Measurements from ENCODE around the gene SAP25. TPM values are rescaled to one million over a fixed set of nuclear protein-coding genes. Genes with fewer than 3 reads are reported as not detected.

Gene SAP25
- not detected in 2 replicates for total RNA-seq

DNA sequence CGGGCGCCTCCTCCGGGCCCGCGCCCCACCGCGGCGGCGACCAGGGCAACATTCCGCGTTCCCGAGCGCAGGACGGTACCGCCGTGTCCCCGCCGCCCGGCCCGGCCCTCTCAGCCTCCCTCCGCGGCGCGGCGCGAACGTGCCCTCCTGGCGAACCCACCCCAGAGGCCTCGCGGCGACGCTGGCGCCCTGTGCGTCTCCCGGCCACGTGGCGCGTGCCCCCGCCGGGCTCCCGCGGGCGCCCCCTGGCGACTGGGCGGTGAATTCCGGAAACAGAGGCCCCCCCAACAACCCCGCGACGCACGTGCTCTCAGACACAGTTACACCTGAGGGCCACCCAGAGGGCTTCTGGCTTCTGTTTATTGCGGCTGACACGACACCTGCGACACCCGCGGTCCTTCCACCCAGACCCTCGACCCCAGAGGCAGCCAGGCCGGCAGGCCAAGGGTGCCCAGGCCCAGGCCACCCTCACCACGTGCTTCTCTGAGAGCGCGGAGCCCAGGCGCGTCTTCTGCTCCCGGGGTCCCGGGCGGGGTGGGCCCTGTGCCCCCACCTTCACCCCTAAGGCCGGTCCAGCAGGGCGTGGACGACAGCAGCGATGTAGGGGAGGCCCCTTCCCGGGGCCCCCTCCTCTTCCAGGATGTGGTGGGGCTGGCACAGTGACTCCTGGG lies at the start of gene SAP25:
Gene SAP25 (minus strand): TSS at position 210 of the 671 bp plus-strand sequence. CDS start 158 bp downstream, at position 52.

DNA sequence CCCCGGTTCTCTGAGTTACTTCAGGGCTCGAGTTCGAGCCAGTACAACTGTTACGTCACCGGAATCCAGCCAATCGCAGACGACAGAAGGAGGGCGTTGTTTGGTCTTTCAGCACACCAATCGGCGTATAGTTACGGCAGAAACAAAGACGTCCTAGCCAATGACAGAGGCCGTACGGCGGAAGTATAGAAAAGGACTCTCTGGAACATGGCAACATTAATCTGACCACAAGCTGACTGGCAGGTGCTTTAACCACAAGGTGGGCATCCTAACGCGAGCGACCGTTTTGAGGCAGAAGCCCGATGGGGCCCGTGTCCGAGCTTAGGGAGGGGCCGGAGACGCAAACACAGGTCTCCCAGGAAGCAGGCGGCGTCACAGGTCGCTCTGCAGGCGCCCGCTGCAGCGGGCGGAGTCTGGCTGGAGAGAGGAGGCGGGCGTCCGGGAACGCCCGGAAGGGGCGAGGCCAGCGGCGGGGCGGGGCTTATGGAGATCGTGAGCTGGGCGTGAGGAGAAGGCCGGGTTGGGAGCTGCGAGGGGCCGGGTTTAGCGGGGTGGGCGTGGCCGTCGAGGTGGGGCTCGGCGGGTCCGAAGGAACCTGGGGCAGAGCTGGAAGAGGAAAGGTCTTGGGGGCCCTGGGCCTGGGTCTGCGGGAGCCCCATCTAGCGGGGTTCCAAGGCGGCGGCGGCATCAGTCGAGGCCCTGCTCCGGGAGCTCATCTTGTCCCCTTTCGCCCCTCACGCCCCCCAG lies 38.5 kb upstream of the SAP25 start, which contains the start of gene MOSPD3:
Gene MOSPD3 (plus strand): TSS at position 558 of the 747 bp plus-strand sequence. CDS start 252 bp downstream, outside the sequence.

DNA sequence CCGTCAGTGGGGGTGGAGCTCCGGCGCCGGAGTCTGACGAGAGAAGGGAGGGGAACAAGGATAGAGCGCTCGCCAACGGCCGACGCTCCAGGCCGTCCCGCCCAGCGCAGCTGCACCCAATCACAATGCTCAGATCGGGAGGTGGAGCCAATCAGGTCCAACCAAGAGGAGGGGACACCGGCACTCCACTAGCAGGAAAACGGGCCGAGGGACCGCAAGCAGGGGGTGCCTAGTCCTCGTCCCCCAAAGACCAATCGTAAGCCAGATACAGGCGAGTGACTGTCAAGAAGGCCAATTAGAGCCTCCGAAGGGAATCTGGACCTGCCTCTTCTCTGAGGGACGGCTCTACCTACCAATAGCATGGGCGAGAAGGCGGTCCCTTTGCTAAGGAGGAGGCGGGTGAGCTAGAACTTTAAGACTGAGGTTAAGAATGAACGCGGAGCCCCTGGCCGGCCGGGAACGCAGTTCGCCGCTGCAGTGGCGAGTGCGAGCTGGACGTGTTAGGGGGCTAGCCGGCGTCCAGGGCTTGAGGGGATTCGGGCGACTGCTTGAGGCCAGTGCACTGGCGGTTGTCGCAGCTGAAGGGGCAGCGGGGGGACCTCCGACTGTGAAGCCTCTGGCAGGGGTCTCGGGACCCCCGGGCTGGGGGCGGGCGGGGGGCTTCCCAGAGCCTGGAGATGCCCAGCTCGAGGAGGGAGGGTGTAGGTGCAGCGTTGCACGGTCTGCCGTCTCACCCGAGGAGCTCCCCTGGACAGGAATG lies 12.7 kb upstream of the SAP25 start, which contains the start of gene FBXO24:
Gene FBXO24 (plus strand): TSS at position 63 of the 760 bp plus-strand sequence. CDS start 298 bp downstream, at position 361.

DNA sequence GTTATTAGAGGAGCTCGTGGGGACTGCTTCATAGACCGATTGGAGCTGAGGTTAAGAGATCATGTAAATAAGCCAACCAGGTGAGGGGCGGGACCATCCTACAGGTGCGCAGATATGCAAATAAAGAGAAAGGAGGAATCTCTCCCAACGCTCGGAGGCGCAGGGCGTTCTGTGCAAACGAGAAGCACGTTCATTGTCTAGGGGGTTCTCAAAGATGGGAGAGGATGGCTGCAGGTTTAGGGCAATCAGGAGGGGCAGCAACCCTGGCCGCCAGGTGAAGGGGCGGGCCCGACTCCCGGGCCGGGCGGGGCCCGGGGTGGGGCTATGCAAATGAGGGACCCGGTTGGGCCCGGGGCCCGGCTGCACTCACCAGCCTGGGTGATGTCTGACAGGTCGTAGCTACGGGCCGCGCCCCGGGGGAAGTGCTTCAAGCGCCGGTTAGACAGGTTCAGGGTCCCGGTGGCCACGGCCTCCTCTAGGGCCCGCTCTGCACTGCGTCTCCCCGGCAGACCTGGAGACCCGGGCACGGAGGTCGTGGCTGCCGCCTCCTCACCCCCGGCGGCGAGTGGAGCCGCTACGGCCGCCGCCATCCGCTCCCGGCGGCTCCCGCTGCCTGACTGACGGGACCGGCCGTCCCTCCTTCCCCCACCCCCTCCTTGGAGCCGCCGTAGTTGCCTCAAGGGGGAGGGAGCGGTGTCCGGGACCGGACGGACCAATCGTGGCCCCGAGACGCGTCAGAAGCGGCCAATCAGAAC lies 12.0 kb upstream of the SAP25 start, which contains the start of gene LRCH4:
Gene LRCH4 (minus strand): TSS at position 619 of the 755 bp plus-strand sequence. CDS start 29 bp downstream, at position 590.

DNA sequence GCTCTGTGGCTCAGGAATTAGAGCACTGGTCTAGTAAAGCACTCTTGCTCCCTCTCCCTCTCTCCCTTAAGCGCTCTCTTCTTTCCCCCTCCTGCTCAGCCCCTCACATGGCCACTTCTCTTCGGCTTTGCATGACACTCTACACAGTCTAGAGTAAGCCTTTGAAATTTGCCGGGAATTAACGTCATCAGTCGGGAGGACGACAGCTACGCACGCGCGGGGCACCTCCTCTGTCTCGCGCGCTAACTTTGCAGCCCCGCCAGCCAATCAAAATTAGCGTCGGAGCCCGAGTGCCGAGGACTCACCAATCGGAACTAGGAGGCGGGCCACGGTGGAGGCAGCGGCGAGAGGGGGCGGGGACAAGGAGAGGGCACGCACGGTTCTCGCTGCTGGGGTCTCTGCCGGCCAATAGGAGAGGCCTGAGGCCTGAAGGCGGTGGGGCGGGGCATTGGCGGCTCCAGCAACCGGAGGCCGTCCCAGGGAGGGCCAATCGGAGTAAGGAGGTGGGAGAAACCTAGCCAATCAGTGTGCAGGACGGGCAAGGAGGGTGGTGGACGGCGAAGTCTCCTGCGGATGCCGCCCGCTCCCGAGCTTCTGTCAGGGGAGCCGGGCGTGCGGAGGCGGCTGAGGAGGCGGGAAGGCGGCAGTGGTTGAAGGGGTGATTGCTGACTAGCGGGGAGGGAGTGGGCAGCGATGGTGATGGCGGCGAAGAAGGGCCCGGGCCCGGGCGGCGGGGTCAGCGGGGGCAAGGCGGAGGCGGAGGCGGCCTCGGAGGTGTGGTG lies 34.9 kb downstream of the SAP25 start, which contains the start of gene AGFG2:
Gene AGFG2 (plus strand): TSS at position 550 of the 782 bp plus-strand sequence. CDS start 144 bp downstream, at position 694.

Small RNA genes lying within 50 kb of the gene (small RNA-seq; reads per million reads assigned to genes)
- not detected for gene RN7SL416P
- gene SAP25, result not detected

Other genes with a start within 250 kb of the SAP25 start
- 7.8 and 11.8 TPM in 2 replicates for gene PILRB, start 215.8 kb downstream of the SAP25 start, total RNA-seq
- 0.65 TPM in 1 of 2 replicates, not detected in the other for gene PILRA, start 200.4 kb downstream of the SAP25 start, total RNA-seq
- 2.4 and 3.5 TPM in 2 replicates for gene ZCWPW1, start 145.2 kb downstream of the SAP25 start, total RNA-seq
- 33.4 and 35.0 TPM in 2 replicates for gene MEPCE, start 144.1 kb downstream of the SAP25 start, total RNA-seq
- 6.4 and 8.0 TPM in 2 replicates for gene PPP1R35, start 137.4 kb downstream of the SAP25 start, total RNA-seq
- 0.26 TPM in 1 of 2 replicates, not detected in the other for gene SPACDR, start 109.6 kb downstream of the SAP25 start, total RNA-seq
- 20.8 and 21.9 TPM in 2 replicates for gene TSC22D4, start 94.7 kb downstream of the SAP25 start, total RNA-seq
- gene NYAP1, start 90.0 kb downstream of the SAP25 start, total RNA-seq, result 1.1 and 1.8 TPM in 2 replicates
- gene AGFG2, start 34.7 kb downstream of the SAP25 start, total RNA-seq, result 7.2 and 9.4 TPM in 2 replicates
- gene LRCH4, start 12.2 kb upstream of the SAP25 start, total RNA-seq, result 8.0 TPM in 2 replicates
- 0.13 and 0.43 TPM in 2 replicates for gene FBXO24, start 12.4 kb upstream of the SAP25 start, total RNA-seq
- gene PCOLCE, start 28.5 kb upstream of the SAP25 start, total RNA-seq, result 129 and 159 TPM in 2 replicates
- 7.4 and 8.4 TPM in 2 replicates for gene MOSPD3, start 38.6 kb upstream of the SAP25 start, total RNA-seq
- gene TFR2, start 67.7 kb upstream of the SAP25 start, total RNA-seq, result 0.65 TPM in 2 replicates
- gene ACTL6B, start 82.5 kb upstream of the SAP25 start, total RNA-seq, result 0.11 TPM in 1 of 2 replicates, not detected in the other
- gene GNB2, start 99.8 kb upstream of the SAP25 start, total RNA-seq, result 63.1 and 82.8 TPM in 2 replicates
- 21.8 and 24.3 TPM in 2 replicates for gene GIGYF1, start 120.3 kb upstream of the SAP25 start, total RNA-seq
- 23.5 and 24.2 TPM in 2 replicates for gene POP7, start 132.2 kb upstream of the SAP25 start, total RNA-seq
- not detected in 2 replicates for gene EPO, start 146.6 kb upstream of the SAP25 start, total RNA-seq
- gene ZAN, start 159.7 kb upstream of the SAP25 start, total RNA-seq, result not detected in 2 replicates